Heart left ventricle (tissue), 13 donors: ENCODE data around the gene IER5.

Experiments used
- CTCF ChIP-seq, 12 donors: fragments of 200-600 bp; sonication (generic) in 4 of 12; IDR thresholded peaks; one replicate each; pipeline versions ENCODE4 v1.5.0 to v1.8.0; 2018 to 2022; ENCODE audit warnings: antibody characterized with exemption in 12 of 12, mild to moderate bottlenecking in 5 of 12
- POLR2A ChIP-seq, 2 donors: fragments of 450-650 bp; IDR thresholded peaks; one replicate each; pipeline ENCODE4 v1.6.1; 2017; ENCODE audit warnings: antibody characterized with exemption in 2 of 2, mild to moderate bottlenecking in 2 of 2, moderate library complexity in 2 of 2
- donor health status: ischemic (EF 13 %, LVEDD 7.1; RV severe dilation, severe dysfunction).
- donor health status: DM: no; HTN: yes; CAD: no.
- donor health status: DM: no; HTN: no; CAD: no.
- donor health status: ischemic (EF 25% LVEDD 6.9; RV normal size, moderate dysfunction).
- donor health status: ischemic (EF 25% LVEDD 5.7; RV mildly dilated, moderate dysfunction).
- donor health status: ischemic (EF 35%, LVEDD 5.7; RV mildly dilated, moderate dysfunction).
- donor health status: nonischemic (EF 11% LVEDD 7.7; RV severe dilation, severe dysfunction).
- donor health status: DM: yes; HTN: yes; CAD: no.
- donor health status: PGD.
- donor health status: ischemic (EF 29% LVEDD 5.4; RV normal size, mild dysfunction).
- donor health status: nonischemic (EF 23%, LVEDD 6.1; RV moderate dilation, normal function).

GRCh38 chr1:181115368-181115684 is 26.8 kb downstream of the IER5 start:
- no peak for TF ChIP-seq CTCF (IDR thresholded peaks at IDR 0.05)
- TF ChIP-seq POLR2A (IDR thresholded peaks at IDR 0.05) = no peak
